ENCODE results near the gene PCP4.

The PCP4 gene

GRCh38 chr21:39825250-39825649, 42.0 kb upstream of the PCP4 start:
- Histone ChIP-seq H3K9ac (ENCODE audit: low read length) (no peak overlapping the region), H4K20me1 (ENCODE audit: low read depth, low read length) (no peaks in the 10 kb centered on the region), H2AFZ (ENCODE audit: low read depth, low read length, severe bottlenecking) (no peak overlapping the region), H3K27me3 (ENCODE audit: low read length) (no peaks in the 10 kb centered on the region), H3K9me2 (replicated peaks; ENCODE audit: insufficient read depth, low read length) (no peaks in the 10 kb centered on the region), H3K36me3 (ENCODE audit: low read length) (no peaks in the 10 kb centered on the region), H3K4me3 (ENCODE audit: insufficient read depth, low read length, poor library complexity, severe bottlenecking) (no peak overlapping the region), H3K4me2 (ENCODE audit: low read depth, low read length, poor library complexity, severe bottlenecking) (no peak overlapping the region), H3K9me3 (ENCODE audit: insufficient read depth, low read length) (no peaks in the 10 kb centered on the region), H3F3A (ENCODE audit: insufficient read depth) (no peaks in the 10 kb centered on the region), H3K79me2 (ENCODE audit: insufficient read depth, low read length) (no peaks in the 10 kb centered on the region), H3K27ac (ENCODE audit: low read depth, low read length) (no peak overlapping the region)
- TF ChIP-seq EZH2phosphoT487 (conservative IDR thresholded peaks at IDR 0.05; ENCODE audit: low read length) = no peak
- no peak for TF ChIP-seq CTCF (IDR thresholded peaks at IDR 0.05; ENCODE audit: insufficient read depth, low read length, poor library complexity, severe bottlenecking)

GRCh38 chr21:39834543-39834942, 32.7 kb upstream of the PCP4 start:
- H3K36me3 ChIP-seq (ENCODE audit: low read length) = no peaks in the 10 kb centered on the region
- no peak for TF ChIP-seq CTCF (IDR thresholded peaks at IDR 0.05; ENCODE audit: insufficient read depth, low read length, poor library complexity, severe bottlenecking)
- no peak for TF ChIP-seq EZH2phosphoT487 (conservative IDR thresholded peaks at IDR 0.05; ENCODE audit: low read length)

GRCh38 chr21:39837861-39838359, 29.3 kb upstream of the PCP4 start:
- no peaks in the 10 kb centered on the region for H3F3A ChIP-seq (ENCODE audit: insufficient read depth)
- no peaks in the 10 kb centered on the region for H4K20me1 ChIP-seq (ENCODE audit: low read depth, low read length)
- no peaks in the 10 kb centered on the region for H3K9me3 ChIP-seq (ENCODE audit: insufficient read depth, low read length)
- no peaks in the 10 kb centered on the region for H3K9me2 ChIP-seq (replicated peaks; ENCODE audit: insufficient read depth, low read length)
- no peaks in the 10 kb centered on the region for H3K27me3 ChIP-seq (ENCODE audit: low read length)
- H3K27ac ChIP-seq (ENCODE audit: low read depth, low read length) = no peak overlapping the region
- H3K4me2 ChIP-seq (ENCODE audit: low read depth, low read length, poor library complexity, severe bottlenecking) = no peak overlapping the region
- H3K79me2 ChIP-seq (ENCODE audit: insufficient read depth, low read length) = no peaks in the 10 kb centered on the region
- no peak overlapping the region for H3K9ac ChIP-seq (ENCODE audit: low read length)
- TF ChIP-seq EZH2phosphoT487 (conservative IDR thresholded peaks at IDR 0.05; ENCODE audit: low read length) (no peak), CTCF (IDR thresholded peaks at IDR 0.05; ENCODE audit: insufficient read depth, low read length, poor library complexity, severe bottlenecking) (no peak)
- H3K4me3 ChIP-seq (ENCODE audit: insufficient read depth, low read length, poor library complexity, severe bottlenecking) = no peak overlapping the region
- H3K36me3 ChIP-seq (ENCODE audit: low read length) = no peaks in the 10 kb centered on the region
- H2AFZ ChIP-seq (ENCODE audit: low read depth, low read length, severe bottlenecking) = no peak overlapping the region

More at GRCh38 chr21:39834543-39834942, 32.7 kb upstream of the PCP4 start:
- Histone ChIP-seq H3K4me3 (ENCODE audit: insufficient read depth, low read length, poor library complexity, severe bottlenecking) (no peak overlapping the region), H4K20me1 (ENCODE audit: low read depth, low read length) (no peaks in the 10 kb centered on the region), H3K9ac (ENCODE audit: low read length) (no peak overlapping the region), H3K4me2 (ENCODE audit: low read depth, low read length, poor library complexity, severe bottlenecking) (no peak overlapping the region), H3K27ac (ENCODE audit: low read depth, low read length) (no peak overlapping the region), H3F3A (ENCODE audit: insufficient read depth) (no peaks in the 10 kb centered on the region), H2AFZ (ENCODE audit: low read depth, low read length, severe bottlenecking) (no peak overlapping the region), H3K9me2 (replicated peaks; ENCODE audit: insufficient read depth, low read length) (no peaks in the 10 kb centered on the region), H3K9me3 (ENCODE audit: insufficient read depth, low read length) (no peaks in the 10 kb centered on the region), H3K27me3 (ENCODE audit: low read length) (no peaks in the 10 kb centered on the region), H3K79me2 (ENCODE audit: insufficient read depth, low read length) (no peaks in the 10 kb centered on the region)
